HG03095 (cell line): ENCODE results near the gene RIC8B.

Experiments used
- ATAC-seq: cut with Tn5 transposase; IDR thresholded peaks from one replicate; pipeline ENCODE4 v1.9.1; 2021; ENCODE audit warnings: moderate library complexity; ENCODE audit not compliant: unreplicated experiment

Gene RIC8B

DNA sequence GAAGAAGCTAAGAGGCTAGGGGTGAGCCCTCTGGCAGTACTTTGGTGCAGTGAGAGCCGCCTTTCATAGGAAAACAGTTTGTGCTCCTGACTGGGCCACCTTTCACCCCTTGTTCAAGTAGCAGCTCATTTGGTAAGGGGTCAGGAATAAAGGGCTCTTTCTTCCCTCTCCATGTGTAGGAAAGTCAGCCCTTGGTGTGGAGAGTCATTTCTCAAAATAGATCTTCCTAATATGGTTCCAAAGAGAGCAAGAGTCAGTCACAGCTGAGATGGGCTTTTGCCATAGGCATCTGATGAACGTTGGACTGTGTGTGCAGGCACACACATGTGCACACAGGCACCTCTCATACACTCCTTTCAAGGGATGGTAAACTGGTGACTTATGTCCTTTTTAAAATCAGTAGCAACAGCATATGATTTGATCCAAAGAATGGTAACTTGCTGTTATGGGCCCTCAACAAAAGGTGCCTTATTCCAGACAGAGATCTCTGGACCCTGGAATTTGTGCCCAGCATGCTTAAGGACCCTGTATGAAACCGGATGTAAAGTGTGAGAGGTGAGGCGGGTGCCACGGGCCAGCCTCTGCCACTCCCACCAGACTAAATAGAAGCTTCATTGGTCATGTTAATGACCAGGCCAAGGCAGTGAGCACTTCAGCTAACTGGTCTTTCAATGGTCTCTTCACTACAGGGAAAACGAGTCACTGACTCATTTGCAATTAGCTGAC is 16.7 kb upstream of the RIC8B start:
- ATAC-seq = no peak

DNA sequence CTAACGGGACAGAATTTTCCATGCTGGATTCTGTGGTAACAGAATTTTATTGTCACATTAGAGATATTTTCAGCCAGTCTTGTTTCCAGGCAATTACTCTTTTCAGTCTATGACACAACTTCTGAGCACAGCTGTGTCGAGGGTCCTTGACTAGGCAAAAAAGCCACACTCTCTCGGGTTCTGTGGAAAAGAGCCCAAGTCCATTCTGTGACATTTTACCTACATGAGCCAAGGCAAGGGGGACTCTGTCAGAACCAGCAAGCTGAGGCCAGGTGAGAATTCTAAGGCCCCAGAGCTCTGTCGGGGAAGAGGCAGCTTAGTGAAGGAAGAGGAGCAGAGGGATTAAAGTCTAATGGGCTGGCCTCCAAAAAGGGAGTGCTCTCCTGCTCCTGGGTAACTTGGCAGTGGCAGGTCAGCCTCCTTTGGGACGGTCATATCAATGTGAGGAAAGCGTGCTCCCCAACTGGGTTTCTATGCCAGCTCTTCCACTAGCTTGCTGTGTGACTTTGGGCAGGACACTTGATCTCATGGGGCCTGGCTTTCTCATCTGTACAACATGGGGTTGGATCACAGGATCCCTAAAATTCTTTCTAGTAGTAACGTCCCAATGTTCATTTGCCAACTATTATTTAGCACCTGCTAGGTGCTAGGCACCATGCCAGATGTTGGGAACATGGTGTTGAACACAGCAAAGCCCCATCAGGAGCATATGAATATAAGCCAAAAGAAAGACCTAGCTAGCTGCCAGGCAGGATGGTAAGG is 16.0 kb upstream of the RIC8B start:
- ATAC-seq = no peak

DNA sequence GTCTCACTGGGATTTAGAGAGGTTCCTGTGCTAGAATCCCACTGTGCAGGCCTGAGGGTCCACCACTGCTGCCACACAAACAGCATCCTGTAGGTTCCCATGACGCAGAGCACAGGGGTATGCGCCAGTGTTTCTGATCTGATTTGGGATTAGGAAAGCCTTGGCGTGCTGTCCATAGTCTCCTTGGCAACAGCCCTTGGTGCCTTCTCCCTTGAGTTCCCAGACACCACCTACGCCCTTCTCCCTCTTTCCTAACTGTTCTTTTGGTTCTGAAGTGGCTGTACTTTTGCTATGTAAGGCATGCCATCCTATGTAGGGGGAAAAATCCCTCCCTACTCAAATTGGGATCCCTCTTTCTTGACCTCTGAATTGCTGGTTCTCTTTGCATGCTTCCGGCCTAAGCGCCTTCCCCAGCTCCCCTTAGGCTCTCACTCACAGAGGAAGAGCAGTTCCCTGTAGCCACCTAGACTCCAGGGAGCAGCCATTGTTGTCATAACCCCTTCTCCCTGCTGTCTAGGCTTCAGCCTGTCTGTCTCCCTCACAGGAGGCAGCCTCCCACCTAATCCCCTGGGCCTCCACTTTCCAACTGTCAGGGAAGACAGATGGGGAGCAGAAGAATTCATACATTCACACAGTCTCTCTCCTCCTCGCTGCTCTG is 14.8 kb upstream of the RIC8B start:
- ATAC-seq = peak; percentile 22

DNA sequence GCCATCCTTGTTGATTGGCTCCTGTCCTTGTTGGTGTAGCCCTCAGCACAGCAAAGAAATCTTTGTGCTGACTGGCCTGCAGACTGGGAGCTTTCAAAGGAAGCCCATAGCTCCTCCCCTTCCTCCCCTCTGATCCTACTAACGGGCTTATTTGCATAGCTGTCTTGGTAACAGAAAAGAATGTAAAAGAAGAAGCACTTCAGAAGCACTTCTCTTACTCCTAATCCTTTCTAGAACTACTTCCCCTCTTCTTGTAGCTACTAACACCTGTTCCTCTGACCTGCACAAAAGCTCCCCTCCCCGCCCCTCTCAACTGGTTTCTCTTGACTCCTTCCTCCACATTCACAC is 14.3 kb upstream of the RIC8B start:
- ATAC-seq = peak; percentile 97

DNA sequence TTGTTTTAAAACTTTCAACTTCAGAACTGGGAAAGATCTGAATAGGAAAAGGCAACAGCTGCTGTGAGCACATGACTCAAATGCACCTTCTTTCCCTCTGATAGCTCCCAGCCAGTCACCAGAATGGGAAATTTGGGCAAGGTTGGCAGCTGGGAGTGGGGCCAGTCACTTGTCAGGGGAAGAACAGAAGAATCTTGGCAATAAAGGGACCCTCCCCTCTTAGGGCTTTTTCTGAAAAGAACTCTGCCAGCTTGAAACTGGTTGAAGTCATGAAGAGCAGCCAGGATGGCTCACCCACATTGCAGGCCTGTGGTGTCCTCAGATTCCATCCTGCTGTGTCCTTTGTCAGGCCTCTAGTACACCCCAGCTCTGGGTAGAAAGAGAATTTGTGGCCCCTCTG is 10.3 kb upstream of the RIC8B start:
- ATAC-seq = no peak

DNA sequence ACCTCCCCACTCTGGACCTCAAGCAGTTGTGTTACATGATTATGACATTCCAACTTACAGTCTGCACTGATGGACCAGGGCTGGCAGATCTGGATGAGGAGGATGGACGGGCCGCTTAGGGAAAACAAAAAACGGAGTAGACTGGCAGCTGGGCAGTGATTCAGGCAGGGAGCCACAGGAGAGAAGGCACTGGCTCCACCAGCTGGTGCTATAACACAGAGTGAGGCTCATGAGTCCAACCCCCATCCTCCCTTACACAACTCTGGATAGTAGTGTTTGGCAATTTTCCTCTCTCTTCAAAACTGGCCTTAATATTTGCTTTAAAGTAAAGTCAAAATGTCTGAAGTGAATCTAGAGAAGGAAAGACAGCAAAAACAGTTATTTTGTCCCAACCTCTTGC is 9.7 kb upstream of the RIC8B start:
- ATAC-seq = no peak

DNA sequence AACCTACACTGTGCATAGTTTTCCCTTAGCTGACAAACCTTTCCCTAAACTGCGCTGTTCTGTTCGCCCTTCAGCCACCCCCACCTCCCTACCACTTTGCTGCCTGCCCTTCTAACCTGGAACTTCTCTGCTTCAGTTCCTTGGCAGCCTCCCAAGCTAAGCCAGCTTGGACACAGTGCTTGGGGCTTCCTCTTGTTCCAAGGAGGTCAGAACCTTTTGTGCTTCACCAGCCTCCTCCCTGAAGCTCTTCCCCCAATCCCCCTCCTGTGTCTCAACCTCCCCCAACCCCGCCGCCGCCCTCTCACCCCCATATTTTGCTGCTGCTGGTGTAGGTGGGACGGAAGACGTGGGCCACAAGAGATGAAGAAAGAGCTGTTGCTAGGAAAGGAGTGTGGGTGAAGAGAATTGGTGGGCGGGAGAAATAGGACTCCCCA is 8.1 kb upstream of the RIC8B start:
- no peak for ATAC-seq

DNA sequence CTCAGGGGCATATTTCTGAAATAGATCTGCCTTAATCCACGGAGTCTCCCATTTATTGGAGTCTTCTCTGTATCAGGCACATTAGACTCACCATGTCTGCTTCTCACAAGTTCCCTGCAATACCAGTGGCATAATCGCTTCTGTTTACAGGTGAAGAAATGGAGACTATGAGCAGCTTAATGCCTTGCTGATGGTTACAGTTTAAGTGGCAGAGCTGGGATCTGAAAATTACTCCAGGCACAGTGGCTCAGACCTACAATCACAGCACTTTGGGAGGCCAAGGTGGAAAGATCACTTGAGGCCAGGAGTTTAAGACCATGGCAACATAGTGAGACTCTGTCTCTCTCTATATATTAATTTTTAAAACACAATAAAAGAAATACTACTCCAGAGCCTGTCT is 7.3 kb upstream of the RIC8B start:
- ATAC-seq = no peak

DNA sequence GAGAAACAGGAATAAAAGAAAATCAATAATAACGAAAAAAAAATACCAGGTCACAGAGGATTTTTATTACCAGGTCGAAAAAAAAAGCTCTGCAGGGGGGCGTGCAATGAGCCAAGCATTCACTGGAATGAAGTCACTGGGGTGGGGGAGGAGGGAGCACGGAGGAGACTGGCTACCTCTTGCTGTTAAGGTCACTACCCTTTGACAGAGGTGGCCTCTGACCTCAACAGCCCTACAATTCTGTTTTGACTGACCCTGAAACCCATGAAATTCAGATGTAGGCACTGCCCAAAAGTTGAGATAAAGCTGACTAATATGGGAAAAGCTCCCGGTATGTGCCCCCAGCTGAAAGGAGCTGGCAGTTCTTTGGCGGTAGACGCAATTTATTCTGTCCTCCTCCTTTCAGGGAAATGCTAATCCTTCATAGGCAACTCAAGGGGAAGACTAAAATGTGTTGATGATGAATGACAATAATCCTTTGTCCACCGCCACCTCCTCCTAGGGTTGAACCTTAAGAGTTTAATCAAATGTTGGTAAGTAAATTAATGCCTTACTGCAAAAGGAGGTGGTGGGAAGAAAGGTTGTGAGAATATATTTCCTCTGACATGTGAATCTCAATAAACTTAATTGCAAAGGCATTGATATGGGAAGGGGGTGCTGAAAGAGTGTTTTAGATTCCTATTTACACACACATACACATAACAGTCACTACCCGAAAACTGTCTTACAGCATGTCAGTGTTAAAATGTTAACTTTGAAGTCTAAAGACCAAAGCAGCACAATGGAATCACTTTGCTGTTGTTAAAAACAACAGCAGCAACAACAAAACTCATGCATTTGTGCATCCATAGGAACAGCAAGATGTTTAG is 6.3 kb upstream of the RIC8B start:
- no peak for ATAC-seq

DNA sequence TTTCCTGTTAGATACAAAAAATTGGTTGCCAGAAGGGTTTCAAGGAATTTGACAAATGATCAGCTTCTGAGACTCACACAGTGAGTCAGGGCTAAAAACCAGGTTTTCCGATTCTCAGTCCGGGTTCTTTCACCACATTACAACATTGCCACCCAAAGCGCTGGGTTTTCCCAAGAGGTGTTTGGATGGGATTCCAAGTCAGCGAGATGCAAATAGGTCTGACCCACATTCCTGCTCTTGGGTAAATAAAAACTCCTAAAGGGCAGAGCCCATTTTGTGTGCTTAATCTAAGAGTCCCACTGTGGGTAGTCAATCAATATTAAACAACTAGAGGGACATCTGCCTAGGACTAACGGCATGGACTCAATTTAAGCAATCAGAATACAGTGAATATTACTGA is 5.4 kb upstream of the RIC8B start:
- ATAC-seq = no peak

DNA sequence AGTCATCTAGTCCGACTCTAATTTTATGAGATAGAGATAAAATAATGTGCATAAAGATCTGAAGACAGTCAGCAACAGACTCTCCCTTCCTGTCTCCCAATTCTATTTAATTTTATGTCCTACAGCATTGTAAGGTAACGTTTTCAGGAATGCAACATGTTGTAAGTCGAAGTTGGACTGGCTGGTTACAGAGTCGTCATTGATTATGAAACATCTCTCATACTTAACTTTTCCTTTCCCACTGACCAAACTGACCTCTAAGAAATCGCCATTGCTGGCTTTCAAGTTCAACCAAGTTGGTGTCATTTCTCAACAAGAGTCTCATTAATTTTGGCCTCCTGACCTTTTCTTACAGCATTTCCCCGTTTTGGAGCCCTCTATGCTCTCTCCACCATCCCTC is 4.9 kb upstream of the RIC8B start:
- ATAC-seq = no peak

DNA sequence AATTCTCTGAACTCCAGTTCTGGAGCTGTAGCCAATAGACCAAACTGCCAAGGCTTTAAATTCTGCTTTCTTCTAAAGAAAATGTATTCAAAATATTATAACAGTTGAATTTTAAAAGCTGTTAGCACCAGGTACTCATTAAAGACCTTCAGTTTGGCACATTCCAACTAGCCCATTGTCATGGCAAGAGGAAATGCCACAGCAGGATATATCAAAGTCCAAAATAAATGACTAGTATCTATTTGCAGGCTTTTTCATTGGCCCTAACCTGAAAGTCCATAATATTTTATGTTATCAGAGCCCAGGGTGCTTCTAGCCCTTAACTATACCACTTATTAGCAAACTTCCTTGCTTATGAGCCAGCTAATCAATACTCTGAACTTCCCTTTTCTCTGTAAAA is 3.1 kb upstream of the RIC8B start:
- no peak for ATAC-seq

DNA sequence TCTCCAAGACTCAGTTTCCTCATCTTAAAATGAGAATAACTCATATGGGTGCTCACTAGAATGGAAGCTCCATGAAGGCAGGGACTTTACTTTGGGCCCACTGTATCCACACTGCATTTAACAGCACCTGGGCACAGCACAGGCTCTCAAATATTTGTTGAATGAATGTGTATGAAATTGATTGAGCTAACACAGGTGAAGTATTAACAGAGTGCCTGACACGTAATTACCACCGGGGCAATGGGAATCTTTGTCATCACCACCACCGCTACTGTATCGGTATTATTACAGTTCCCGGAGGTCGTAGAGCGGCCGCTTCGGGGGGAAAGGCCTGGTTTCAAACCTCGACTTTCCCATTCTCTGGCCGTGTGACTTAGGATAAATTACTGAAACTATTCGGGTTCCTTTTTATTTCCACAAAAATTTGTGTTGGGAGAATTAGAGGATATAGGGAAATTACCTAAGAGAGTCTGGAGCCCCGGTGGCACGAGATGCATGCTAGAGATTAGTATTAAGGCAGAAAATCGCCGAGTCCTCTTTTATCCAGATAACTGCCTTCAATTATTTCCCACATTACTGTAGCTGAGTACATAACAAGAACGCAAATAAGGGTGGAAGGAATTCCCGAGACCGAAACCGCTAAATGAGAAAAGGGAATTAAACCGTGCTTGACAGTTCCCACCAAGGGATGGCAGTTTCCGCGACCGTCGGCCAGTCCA is 1.0 kb upstream of the RIC8B start:
- ATAC-seq = no peak

DNA sequence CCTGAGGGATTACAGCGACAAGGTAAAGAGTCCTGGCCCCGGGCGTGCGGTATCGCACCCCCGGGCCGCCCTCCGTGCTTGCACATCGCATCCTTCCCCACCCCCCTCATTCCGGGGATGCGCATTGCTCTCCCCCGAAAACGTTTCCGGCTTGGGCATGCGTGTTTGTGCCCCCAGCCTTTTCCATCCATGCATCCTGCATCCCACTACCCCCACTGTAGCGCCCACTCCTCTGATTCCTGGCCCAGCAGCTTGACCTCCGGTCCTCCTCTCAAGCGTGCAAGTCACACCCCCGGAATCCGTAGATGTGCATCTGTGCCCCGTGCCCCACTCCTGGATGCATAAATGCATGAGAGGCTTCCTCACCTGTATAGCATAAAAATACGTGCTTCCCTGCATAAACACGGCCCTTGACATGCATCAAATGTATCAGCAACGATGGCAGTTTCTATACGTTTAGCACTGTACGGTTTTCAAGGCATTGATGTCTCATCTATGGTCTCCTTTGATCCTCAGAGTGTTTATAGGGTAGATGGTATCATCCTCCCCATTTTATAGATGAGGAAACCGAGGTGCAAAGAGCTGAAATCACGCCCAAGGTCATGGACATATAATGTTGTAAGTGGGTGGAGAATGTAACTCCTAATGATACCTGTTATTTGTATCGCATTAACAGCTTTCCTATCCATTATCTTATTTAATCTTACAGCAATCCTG is 484 bp downstream of the RIC8B start:
- ATAC-seq = no peak

DNA sequence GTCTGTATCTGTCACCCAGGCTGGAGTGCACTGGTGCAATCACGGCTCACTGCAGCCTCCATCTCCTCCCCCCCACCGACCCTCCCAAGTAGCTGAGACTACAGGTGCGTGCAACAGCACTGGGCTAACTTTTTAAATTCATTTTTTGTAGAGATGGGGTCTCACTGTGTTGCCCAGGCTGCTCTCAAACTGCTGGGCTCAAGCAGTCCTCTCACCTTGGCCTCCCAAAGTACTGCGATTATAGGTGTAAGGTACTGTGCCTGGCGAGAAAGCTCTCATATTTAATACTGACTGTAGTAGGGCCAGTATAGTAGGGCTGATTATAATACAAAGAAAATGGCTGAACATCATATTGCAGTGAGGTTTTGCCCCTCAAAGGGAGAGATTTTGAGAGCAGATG is 2.4 kb downstream of the RIC8B start:
- no peak for ATAC-seq

DNA sequence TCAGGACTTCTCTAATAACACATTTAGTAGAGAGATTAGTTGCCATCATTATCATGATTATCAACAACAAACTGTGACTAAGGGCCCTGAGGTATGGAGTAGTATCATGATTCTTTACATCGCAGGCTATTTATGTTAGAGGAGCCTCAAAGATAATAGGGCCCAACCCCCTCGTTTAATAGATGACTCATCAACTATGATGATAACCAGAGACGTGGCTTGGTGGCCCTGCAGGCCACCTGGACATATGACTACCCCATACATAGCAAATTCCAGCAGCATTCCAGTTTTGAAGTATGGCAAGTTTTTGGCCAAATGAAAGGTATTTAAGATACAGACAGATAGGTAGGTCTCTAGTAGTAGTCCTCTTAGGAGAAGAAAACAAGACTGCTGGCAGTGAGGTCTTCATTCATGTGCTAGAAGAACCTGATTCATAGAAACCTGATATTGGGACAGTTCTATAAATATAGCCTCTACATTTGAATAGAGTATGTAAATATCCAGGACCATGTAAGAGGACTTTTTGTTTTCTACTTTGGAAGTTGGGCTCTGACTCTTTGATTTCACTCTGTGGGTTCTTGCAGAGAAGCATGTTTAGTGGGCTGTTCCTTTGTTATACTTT is 5.6 kb downstream of the RIC8B start:
- no peak for ATAC-seq

DNA sequence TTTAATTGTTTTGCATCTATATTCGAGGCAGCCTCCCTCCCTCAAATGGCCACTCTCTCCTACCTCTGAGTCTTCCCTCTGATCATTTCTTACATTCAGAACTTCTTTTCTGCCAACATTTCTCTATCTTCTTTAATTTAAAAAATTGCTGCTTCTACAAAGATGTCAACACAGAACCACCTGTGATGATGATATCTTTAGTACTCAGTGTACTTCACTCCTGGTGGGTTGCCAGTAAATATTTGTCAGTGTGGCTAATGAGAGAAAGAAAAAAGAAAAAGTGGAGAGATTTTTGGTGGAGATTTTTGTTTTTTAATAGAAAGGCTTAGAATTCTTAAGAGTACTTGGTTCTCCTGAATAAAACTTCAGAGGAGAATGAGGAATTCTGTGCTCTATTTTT is 8.1 kb downstream of the RIC8B start:
- no peak for ATAC-seq

DNA sequence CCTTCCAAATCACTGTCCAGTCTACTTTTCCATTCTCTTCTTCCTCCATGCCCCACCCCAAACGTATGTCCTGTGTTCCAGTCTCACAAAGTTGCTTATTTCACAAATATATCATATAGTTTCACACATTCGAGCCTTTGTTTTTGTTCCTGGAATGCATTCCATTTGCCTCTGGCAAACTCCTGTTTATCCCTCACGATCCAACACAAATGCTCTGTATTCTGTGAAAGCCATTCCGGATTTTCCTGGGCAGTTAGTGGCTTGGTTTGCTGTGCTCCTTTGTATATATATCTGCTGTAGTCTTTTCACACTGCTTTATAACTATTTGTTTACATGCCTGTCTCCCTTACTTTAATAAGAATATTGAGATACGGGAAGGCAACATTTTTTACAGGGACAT is 9.0 kb downstream of the RIC8B start:
- ATAC-seq = no peak

DNA sequence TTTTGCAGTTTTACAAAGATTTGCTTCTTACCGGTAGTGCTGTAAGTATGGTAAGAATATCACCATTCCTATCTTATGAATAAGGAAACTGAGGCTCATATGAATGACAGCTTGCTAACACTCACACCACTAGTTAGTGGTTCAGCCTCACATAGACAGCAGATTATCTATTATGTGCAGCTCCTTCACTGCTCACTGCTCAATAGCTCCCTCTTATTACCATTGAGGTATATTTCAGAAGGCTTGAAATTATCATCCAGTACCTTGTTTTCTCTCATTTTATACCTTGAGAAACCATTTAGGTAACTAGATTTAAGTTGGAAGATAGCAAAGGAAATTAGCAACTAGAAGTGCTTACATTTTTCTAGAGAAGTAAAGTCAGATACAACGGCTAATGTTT is 15.5 kb downstream of the RIC8B start:
- ATAC-seq = no peak

DNA sequence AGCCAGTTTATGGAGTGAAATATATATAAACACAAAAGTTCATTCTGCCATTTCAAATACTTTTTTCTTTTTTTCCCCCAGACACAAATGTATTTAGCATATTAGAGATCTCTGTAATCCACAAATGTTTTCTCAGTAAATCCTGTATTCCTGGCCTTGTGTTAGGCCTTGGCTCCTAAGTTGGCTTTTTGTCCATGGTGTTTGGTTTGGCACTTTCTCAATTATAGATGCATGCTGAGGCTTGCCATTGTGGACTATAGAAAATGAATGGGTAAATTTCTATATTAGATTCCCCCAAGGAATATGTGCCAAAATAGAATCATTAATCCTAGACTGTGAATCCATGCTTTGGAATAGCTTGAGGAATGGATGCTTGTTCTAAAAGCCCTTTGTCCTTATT is 17.0 kb downstream of the RIC8B start:
- no peak for ATAC-seq
